Lung (tissue), 12 donors: ENCODE data around the gene ACTC1. TPM values are rescaled to one million over a fixed set of nuclear protein-coding genes. Genes with fewer than 3 reads are reported as not detected.

Source experiments
- ATAC-seq: fragments of 200-7000 bp; cut with Tn5 transposase; one replicate; pipeline ENCODE4 v1.9.1; 2020; ENCODE audit warnings: moderate number of reproducible peaks; ENCODE audit not compliant: insufficient read depth, low FRiP score
- DNase-seq, 3 donors: peaks; one replicate each; pipeline ENCODE4 v3.0.0-alpha.2; 2013 to 2017
- H3K27ac ChIP-seq, 2 donors: one replicate each; pipeline ENCODE4 v1.5.1; 2013; ENCODE audit warnings: mild to moderate bottlenecking in 2 of 2, moderate library complexity in 2 of 2, control low read depth in 1 of 2, inconsistent platforms in 1 of 2, low read depth in 1 of 2, low read length in 1 of 2
- H3K27me3 ChIP-seq, 3 donors: one replicate each; pipeline ENCODE4 v1.5.1; 2013; ENCODE audit warnings: low read length in 2 of 3; ENCODE audit not compliant: control insufficient read depth in 3 of 3, insufficient read depth in 3 of 3
- H3K36me3 ChIP-seq, 4 donors: one replicate each; pipeline ENCODE4 v1.5.1; 2013; ENCODE audit warnings: low read length in 4 of 4, mild to moderate bottlenecking in 1 of 4, moderate library complexity in 1 of 4; ENCODE audit not compliant: control insufficient read depth in 4 of 4, insufficient read depth in 4 of 4
- H3K4me1 ChIP-seq, 5 donors: one replicate each; pipeline ENCODE4 v1.5.1; 2013; ENCODE audit warnings: low read length in 5 of 5, mild to moderate bottlenecking in 2 of 5, moderate library complexity in 1 of 5; ENCODE audit not compliant: control insufficient read depth in 5 of 5, insufficient read depth in 5 of 5
- H3K4me3 ChIP-seq: one replicate; pipeline ENCODE4 v1.5.1; 2013; ENCODE audit warnings: mild to moderate bottlenecking, control low read depth, moderate library complexity
- H3K9ac ChIP-seq, 2 donors: one replicate each; pipeline ENCODE4 v1.5.1; 2013; ENCODE audit warnings: low read length in 2 of 2, control low read depth in 1 of 2; ENCODE audit not compliant: insufficient read depth in 1 of 2
- H3K9me3 ChIP-seq, 4 donors: one replicate each; pipeline ENCODE4 v1.5.1; 2013; ENCODE audit warnings: low read length in 3 of 4, mild to moderate bottlenecking in 1 of 4, moderate library complexity in 1 of 4; ENCODE audit not compliant: control insufficient read depth in 4 of 4, insufficient read depth in 3 of 4
- CTCF ChIP-seq: IDR thresholded peaks from 2 replicates; pipeline ENCODE4 v1.5.1; 2012; ENCODE audit warnings: mild to moderate bottlenecking; ENCODE audit errors: control extremely low read depth, extremely low read depth
- WGBS, 2 donors: extraction: QIAGEN DNeasy Blood & Tissue Kit; methylation state at CpG; one replicate each; pipeline ENCODE4 v1.1.7; 2013; 5-methylcytosine and 5-hydroxymethylcytosine counted together
- polyA plus RNA-seq, 2 donors: library from polyadenylated mRNA; stranded (reverse); fragments of 200-250 nt; gene quantifications; one replicate each; pipeline ENCODE4 v1.2.1, GENCODE V29; 2013
- total RNA-seq, 2 donors: library from RNA; depleted of rRNA in 1 of 2; stranded (reverse); fragments of >200 nt in 1 of 2; gene quantifications; one replicate each; pipeline ENCODE4 v1.2.1, GENCODE V29; 2014 to 2021
- donor health status: control.
- donor health status: control.
- donor health status: Bipolar disorder and iron deficiency.
- donor health status: healthy.
- donor health status: DM: yes; HTN: yes; CAD: no.

ACTC1 gene
- total and polyA plus RNA-seq, 4 donors = 0.13 to 13.0 (median 1.8) TPM

- H3K27me3 ChIP-seq = no peaks in the 10 kb centered on the region
- no peak for ATAC-seq
- H3K9me3 ChIP-seq = peaks cover 0 to 2% (median 0%) of the 10 kb centered on the region in 4 donors
- no peak overlapping the region for H3K27ac ChIP-seq
- no peak overlapping the region for H3K9ac ChIP-seq
- WGBS, 2 donors = 77 to 85% methylated on average over 2 of the region's 2 CpGs
- DNase-seq = no peak
- no peaks in the 10 kb centered on the region for H3K36me3 ChIP-seq
- no peak for TF ChIP-seq CTCF
- no peak overlapping the region for H3K4me3 ChIP-seq
- peaks cover 0 to 14% (median 4%) of the 10 kb centered on the region in 5 donors for H3K4me1 ChIP-seq
Measured at GRCh38 chr15:34804113-34804512, 8.8 kb upstream of the ACTC1 start.

- no peaks in the 10 kb centered on the region for H3K27me3 ChIP-seq
- peak in 1 of 3 donors; percentile 21 for DNase-seq
- H3K36me3 ChIP-seq = no peaks in the 10 kb centered on the region
- no peak overlapping the region for H3K27ac ChIP-seq
- no peak overlapping the region for H3K4me3 ChIP-seq
- H3K4me1 ChIP-seq = peaks cover 0 to 18% (median 4%) of the 10 kb centered on the region in 5 donors
- 90 to 96% methylated on average over 7 of the region's 7 CpGs for WGBS, 2 donors
- no peak overlapping the region for H3K9ac ChIP-seq
- peaks cover 0 to 2% (median 0%) of the 10 kb centered on the region in 4 donors for H3K9me3 ChIP-seq
- TF ChIP-seq CTCF = no peak
- ATAC-seq = no peak
Measured at GRCh38 chr15:34802803-34803750, 7.7 kb upstream of the ACTC1 start.

- Histone ChIP-seq H3K9me3 (no peaks in the 10 kb centered on the region), H3K4me1 (peaks cover 3 to 22% (median 4%) of the 10 kb centered on the region in 5 donors), H3K27ac (no peak overlapping the region), H3K4me3 (no peak overlapping the region), H3K27me3 (no peaks in the 10 kb centered on the region), H3K9ac (no peak overlapping the region), H3K36me3 (no peaks in the 10 kb centered on the region)
- TF ChIP-seq CTCF = no peak
- ATAC-seq (no peak), DNase-seq (no peak)
- 81 to 98% methylated on average over 1 of the region's 1 CpG for WGBS, 2 donors
Measured at GRCh38 chr15:34802371-34802770, 7.0 kb upstream of the ACTC1 start.
